ENCODE results near the gene DKK3.

DKK3 gene

GRCh38 chr11:11963067-11963466 is 45.4 kb downstream of the DKK3 start:
- no peak for DNase-seq (ENCODE audit: low spot score)
- no peak overlapping the region for H3K27ac ChIP-seq
- no peak for TF ChIP-seq CTCF (IDR thresholded peaks at IDR 0.05)
- H3K4me3 ChIP-seq: no peak overlapping the region

GRCh38 chr11:11961399-11962028 is 46.9 kb downstream of the DKK3 start:
- DNase-seq (ENCODE audit: low spot score): no peak
- TF ChIP-seq CTCF (IDR thresholded peaks at IDR 0.05): no peak
- Histone ChIP-seq H3K4me3 (no peak overlapping the region), H3K27ac (no peak overlapping the region)

- DNase-seq (ENCODE audit: low spot score): no peak
- no peak for TF ChIP-seq CTCF (IDR thresholded peaks at IDR 0.05)
- Histone ChIP-seq H3K27ac (no peak overlapping the region), H3K4me3 (no peak overlapping the region)
Observed at GRCh38 chr11:11960687-11961086, 47.7 kb downstream of the DKK3 start.

- no peak overlapping the region for H3K4me3 ChIP-seq
- no peak for TF ChIP-seq CTCF (IDR thresholded peaks at IDR 0.05)
- H3K27ac ChIP-seq: no peak overlapping the region
- DNase-seq (ENCODE audit: low spot score): no peak
Observed at GRCh38 chr11:11959601-11960000, 48.8 kb downstream of the DKK3 start.

- Histone ChIP-seq H3K4me3 (no peak overlapping the region), H3K27ac (no peak overlapping the region)
- no peak for TF ChIP-seq CTCF (IDR thresholded peaks at IDR 0.05)
- DNase-seq (ENCODE audit: low spot score): no peak
Observed at GRCh38 chr11:11958403-11959231, 49.8 kb downstream of the DKK3 start.

- DNase-seq (ENCODE audit: low spot score): no peak
Observed at GRCh38 chr11:11956006-11956405, 52.4 kb downstream of the DKK3 start.

More at GRCh38 chr11:11956006-11956405, 52.4 kb downstream of the DKK3 start:
- Histone ChIP-seq H3K4me3 (no peak overlapping the region), H3K27ac (no peak overlapping the region)
- no peak for TF ChIP-seq CTCF (IDR thresholded peaks at IDR 0.05)
